ENCODE data around the gene LIPA.

The LIPA gene

GRCh38 chr10:89189211-89189734, 62.3 kb downstream of the LIPA start:
- Histone ChIP-seq H3K4me2 (ENCODE audit: low read length) (no peak overlapping the region), H3K9ac (no peak overlapping the region), H2AFZ (no peak overlapping the region), H3K27me3 (ENCODE audit: control insufficient read depth, insufficient read depth, low read length) (no peaks in the 10 kb centered on the region), H3K4me3 (ENCODE audit: low read depth, low read length) (no peak overlapping the region), H3K4me1 (no peaks in the 10 kb centered on the region), H3K36me3 (ENCODE audit: control insufficient read depth, insufficient read depth, low read length) (no peaks in the 10 kb centered on the region), H3K9me3 (ENCODE audit: control insufficient read depth, low read length) (no peaks in the 10 kb centered on the region), H3K27ac (no peak overlapping the region), H3K79me2 (no peaks in the 10 kb centered on the region)
- TF ChIP-seq CTCF (IDR thresholded peaks at IDR 0.05), result no peak

DNA sequence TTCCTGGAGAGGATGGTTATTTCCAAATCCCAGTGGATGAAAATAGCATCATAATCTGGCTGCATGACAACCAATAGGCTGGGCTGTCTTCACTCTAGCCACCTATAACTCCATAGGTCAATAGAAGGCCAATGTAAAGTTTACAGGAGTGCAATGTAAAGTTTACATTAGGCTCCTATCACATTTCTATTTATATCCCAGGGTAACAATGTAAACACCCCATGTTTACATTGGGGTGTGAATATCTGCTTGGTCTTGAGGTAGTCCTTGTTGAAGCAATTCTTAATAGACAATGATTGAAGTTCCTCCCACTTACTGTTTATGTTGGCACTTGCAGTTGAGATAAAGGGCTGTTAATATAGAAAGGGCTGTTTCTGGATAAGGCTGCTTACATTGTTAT, 65.9 kb downstream of the LIPA start:
- no peak for TF ChIP-seq CTCF (IDR thresholded peaks at IDR 0.05)
- Histone ChIP-seq H3K27me3 (ENCODE audit: control insufficient read depth, insufficient read depth, low read length) (no peaks in the 10 kb centered on the region), H3K79me2 (no peaks in the 10 kb centered on the region), H2AFZ (no peak overlapping the region), H3K9ac (no peak overlapping the region), H3K27ac (no peak overlapping the region), H3K4me2 (ENCODE audit: low read length) (no peak overlapping the region), H3K9me3 (ENCODE audit: control insufficient read depth, low read length) (no peaks in the 10 kb centered on the region), H3K4me1 (no peaks in the 10 kb centered on the region), H3K4me3 (ENCODE audit: low read depth, low read length) (no peak overlapping the region), H3K36me3 (ENCODE audit: control insufficient read depth, insufficient read depth, low read length) (no peaks in the 10 kb centered on the region)

- no peak for TF ChIP-seq CTCF (IDR thresholded peaks at IDR 0.05)
- Histone ChIP-seq H3K27me3 (ENCODE audit: control insufficient read depth, insufficient read depth, low read length) (no peaks in the 10 kb centered on the region), H3K4me2 (ENCODE audit: low read length) (no peak overlapping the region), H3K36me3 (ENCODE audit: control insufficient read depth, insufficient read depth, low read length) (no peaks in the 10 kb centered on the region), H3K4me1 (no peaks in the 10 kb centered on the region), H3K9me3 (ENCODE audit: control insufficient read depth, low read length) (no peaks in the 10 kb centered on the region), H3K4me3 (ENCODE audit: low read depth, low read length) (no peak overlapping the region), H3K79me2 (no peaks in the 10 kb centered on the region), H2AFZ (no peak overlapping the region), H3K9ac (no peak overlapping the region), H3K27ac (no peak overlapping the region)
These were observed 66.9 kb downstream of the LIPA start for GRCh38 chr10:89184638-89185037.

DNA sequence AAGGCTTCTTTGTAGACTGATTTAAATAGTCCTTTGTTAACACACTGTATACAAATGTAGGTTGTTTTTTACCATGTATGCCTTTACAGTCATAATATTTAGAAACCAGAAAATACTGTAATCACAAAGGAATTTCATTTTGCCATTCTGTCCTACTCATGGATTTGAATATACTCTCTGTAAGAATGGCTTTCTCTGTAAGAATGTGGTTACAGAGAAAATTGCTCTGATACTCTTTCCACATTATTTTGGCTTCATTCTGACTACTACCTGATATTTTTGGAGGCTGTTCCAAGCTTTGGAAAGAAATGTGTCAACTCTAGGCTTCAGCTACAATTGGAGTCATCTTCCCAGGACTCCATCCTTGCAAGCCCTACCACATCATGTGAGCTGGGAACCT, 68.0 kb downstream of the LIPA start:
- Histone ChIP-seq H2AFZ (no peak overlapping the region), H3K4me2 (ENCODE audit: low read length) (no peak overlapping the region), H3K27ac (no peak overlapping the region), H3K79me2 (no peaks in the 10 kb centered on the region), H3K36me3 (ENCODE audit: control insufficient read depth, insufficient read depth, low read length) (no peaks in the 10 kb centered on the region), H3K27me3 (ENCODE audit: control insufficient read depth, insufficient read depth, low read length) (no peaks in the 10 kb centered on the region), H3K4me3 (ENCODE audit: low read depth, low read length) (no peak overlapping the region), H3K9ac (no peak overlapping the region), H3K9me3 (ENCODE audit: control insufficient read depth, low read length) (no peaks in the 10 kb centered on the region), H3K4me1 (no peaks in the 10 kb centered on the region)
- TF ChIP-seq CTCF (IDR thresholded peaks at IDR 0.05), result no peak

DNA sequence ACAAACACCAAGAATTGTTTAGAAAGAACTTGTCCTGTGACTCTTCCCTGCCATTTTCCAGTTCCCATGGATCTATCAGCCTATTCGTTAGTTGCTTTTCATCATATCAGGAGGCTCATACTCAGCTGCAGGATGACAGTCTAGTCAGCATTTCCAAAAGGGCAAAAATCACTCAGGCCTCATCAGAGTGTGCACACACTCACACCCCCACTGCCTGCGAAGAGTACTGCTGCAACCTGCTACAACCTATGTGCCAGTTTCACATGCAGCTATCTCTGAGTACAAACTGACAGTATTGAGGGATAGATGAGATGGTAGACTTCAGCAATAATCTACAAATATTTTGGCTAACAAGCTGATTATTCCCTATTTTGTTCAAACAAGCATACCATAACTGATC, 68.7 kb downstream of the LIPA start:
- Histone ChIP-seq H3K9ac (no peak overlapping the region), H3K36me3 (ENCODE audit: control insufficient read depth, insufficient read depth, low read length) (no peaks in the 10 kb centered on the region), H3K4me3 (ENCODE audit: low read depth, low read length) (no peak overlapping the region), H2AFZ (no peak overlapping the region), H3K27me3 (ENCODE audit: control insufficient read depth, insufficient read depth, low read length) (no peaks in the 10 kb centered on the region), H3K9me3 (ENCODE audit: control insufficient read depth, low read length) (no peaks in the 10 kb centered on the region), H3K79me2 (no peaks in the 10 kb centered on the region), H3K27ac (no peak overlapping the region), H3K4me2 (ENCODE audit: low read length) (no peak overlapping the region), H3K4me1 (no peaks in the 10 kb centered on the region)
- no peak for TF ChIP-seq CTCF (IDR thresholded peaks at IDR 0.05)

Data from parathyroid adenoma (tissue), 2 donors.